SU-DHL-6 (cell line): ENCODE results near the gene FAM53B.

Experiments
- CTCF ChIP-seq: fragments of 200-600 bp; sonication (generic); IDR thresholded peaks from one replicate; pipeline ENCODE4 v1.5.1; 2017; ENCODE audit warnings: antibody characterized with exemption, mild to moderate bottlenecking, low read length, moderate library complexity; ENCODE audit not compliant: insufficient read depth, poor library complexity, severe bottlenecking
- EZH2phosphoT487 ChIP-seq: fragments of 200-600 bp; sonication (generic), shearing (Covaris generic); conservative IDR thresholded peaks from 2 replicates; pipeline ENCODE4 v1.6.1; 2018; ENCODE audit warnings: mild to moderate bottlenecking, antibody characterized with exemption, low read length, moderate library complexity, mixed read lengths

- TF ChIP-seq CTCF = no peak
- no peak for TF ChIP-seq EZH2phosphoT487
Measured at GRCh38 chr10:124614003-124614659, 130.0 kb downstream of the FAM53B start.
